GM21526 (cell line): ENCODE data around the gene DENND1A.

Source experiments
- ATAC-seq: cut with Tn5 transposase; IDR thresholded peaks from one replicate; pipeline ENCODE4 v1.9.1; 2021; ENCODE audit warnings: moderate library complexity; ENCODE audit not compliant: unreplicated experiment, low FRiP score

DENND1A gene

DNA sequence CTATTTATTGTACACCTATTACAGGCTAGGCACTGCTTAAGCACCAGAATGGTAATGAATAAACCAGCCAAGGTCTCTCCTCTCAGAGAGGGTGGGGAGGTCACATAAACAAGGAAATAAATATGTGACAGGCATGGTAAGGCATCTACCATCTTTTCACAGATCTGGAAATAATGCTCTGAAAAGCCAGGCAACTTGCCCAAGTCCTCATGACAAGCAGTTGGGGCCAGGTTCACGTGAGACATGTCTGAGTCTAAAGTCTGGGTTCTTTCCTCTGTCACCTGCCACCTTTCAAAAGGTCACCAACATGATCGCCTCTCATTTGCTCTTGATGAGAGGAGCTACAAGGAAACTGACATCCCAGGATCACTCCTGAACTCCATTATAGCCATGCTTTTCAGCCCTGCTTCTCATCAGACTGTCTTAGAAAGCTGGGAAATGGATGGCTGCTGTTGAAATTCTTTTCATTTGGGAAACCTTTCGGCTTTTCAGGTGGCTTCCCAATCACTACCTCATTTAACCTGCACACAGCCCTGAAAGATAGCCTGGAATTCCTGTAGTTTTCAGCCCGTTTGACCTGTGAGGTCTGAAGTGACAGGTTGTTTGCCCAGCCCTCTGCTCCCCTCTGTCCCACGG, 450.8 kb downstream of the DENND1A start:
- no peak for ATAC-seq

DNA sequence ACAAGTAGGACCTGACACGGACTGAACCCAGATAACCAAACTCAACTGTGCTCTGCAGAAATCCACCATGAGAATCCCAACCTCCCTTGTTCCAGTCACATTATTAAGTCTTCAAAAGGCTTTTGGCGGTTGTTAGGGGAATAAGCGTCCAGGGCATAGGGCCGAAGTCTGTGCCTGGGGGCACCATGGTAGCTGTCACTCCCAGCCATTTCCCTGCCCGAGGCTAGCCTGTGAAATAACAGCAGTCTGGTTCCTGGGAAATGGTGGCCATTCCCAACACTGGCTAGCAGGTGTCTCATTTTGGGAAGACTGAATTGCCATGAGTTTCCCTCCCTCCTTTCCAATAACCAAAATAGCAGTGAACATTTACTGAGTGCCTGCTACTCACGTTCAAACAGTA, 451.8 kb downstream of the DENND1A start:
- no peak for ATAC-seq

DNA sequence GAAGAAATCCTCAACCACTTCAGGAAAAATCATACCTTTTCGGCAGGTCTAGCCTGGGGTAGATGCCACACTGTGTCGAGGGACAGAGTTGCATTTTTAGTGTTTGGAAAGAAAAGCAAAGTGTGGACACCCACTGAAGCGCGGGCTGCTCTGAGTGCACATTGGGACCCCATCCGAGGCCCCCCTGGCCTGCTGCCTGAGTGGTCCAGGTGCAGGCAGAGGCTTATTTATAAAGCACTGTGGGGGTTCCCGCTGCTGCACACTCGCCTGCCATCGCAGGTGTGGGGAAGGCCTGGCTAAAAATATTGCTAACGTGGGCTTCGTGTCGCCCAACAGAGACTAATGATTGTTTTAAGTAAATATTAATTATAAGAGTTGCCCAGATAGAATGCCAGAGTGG, 454.5 kb downstream of the DENND1A start:
- no peak for ATAC-seq

DNA sequence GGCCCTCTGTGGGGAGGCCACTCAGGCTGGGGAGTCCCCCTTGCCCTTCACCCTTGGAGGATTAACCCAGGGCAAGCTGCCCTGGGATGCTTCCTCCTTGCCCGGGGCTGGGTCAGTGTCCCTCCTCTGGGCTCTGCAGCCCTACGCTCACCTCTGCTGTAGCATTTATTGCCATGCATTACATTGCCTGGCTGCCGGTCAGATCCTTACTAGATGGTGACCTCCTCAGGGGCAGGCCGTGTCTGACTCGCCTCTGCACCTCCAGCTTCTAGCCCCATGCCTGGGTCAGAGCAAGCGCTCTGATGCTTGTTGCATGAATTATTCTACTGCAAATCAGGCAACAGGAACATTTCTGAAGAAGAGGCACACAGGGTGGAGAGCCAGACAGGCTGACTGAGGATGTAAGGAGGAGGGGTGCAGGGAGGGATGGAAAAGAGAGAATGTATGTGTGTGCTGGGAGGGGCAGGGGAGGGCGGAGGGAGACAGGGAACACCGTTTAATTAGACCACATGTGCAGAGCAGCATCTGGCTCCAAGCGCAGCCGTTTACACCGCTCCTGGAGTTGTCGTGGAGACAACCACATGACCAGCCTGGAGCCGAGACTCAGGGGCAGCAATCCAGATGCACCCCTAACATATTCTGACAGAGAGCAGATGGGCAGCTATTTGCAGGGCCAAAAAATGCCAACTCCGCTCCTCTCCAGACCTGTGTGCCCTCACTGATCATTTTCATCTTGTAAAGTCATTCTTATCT, 456.9 kb downstream of the DENND1A start:
- no peak for ATAC-seq

DNA sequence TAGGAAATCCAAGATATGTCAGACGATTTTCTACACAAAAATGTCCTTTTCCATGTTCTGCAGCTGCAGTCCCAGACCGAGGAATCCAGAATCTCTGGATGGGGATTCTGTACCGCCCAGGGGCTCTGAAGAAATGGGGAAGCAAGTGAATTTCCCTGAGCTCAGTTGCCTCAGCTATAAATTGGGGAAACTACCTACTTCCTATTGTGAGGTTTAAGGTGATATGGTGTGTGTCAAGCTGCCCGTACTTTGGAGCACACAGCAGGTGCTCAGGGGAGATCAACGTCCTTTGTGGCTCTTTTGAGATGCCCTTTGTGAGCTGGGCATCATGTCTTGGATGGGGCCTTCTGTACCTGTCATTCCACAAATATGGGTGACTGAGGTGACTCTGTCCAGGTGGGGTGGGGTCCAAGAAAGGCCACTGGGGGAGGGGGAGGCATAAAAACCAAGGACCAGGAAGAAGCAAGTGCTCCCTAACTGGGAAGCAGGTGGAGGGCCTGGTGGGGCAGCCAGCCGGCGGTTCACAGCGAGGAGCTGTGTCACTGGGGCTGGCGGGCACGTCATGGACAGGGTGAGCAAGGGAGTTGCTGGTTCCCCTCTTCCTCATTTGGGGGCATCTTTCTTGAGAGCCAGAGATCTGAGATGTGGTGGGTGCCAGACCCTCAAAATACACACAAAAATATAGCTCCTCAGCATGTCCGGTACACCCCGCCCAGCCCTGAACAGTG, 457.9 kb downstream of the DENND1A start:
- no peak for ATAC-seq

DNA sequence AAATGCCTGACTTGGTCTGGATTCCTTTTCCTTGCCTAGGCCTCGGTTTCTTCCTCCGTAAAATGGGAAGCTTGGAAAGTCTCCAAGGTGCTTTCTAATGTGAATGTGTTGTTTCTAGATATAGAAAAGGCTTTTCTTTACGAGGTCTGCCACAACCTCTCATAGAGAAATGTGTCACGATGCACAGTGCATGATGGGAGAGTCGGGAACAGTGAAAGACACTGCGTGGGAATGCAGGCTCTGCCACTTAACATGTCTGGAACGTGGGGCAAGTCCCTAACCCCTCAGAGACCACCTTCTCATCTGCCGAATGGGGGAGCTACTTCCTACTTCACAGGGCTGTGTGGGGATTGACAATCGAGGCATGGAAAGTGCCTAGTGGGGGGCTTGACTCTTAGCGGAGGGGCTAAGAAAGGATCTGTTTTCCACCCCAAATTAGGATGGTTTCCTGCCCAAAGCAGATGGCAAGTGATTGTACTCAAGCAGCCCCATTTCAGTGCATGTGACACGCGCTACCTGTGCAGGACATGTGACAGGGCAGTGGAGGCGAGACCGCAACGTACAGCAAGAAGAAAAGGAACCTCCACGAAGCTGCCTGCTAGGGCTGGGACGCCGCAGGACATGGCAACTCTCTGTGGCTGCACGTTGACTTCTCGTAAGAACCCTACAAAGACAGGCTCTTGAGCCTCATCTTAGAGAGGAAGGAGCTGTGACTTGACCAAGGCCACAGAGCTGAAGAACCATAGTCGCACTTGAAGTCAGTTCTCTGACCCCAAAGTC, 458.7 kb downstream of the DENND1A start:
- ATAC-seq = no peak

DNA sequence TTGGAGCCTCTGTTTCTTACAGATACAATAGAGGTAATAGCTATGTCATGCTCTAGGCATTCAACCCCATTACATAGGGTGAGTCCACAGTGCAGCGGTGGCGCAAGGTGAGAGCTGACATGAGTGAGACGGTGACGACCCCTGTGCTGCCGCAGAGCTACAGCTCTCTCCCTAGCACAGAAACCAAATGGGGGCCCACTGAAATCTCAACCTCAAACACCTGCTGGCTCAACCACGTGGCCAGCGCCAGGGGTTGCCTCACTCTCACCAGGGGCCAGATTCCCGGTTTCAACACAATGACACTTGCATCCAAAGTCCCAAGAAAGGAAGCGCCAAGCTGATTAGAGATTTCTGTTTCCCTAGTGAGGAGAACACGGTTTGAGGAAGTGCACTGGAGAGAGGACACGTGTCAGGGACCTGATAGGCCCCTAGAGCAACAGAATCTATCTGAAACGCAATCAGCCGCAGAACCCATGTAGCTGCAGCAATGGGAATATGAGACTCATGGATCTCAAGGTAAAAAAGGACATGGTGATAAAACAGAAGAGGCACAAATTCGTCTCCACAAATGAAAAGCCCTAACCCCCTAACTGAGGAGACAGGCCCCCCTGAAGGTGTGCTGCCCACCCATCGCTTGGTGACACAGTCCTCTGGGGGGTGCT, 459.7 kb downstream of the DENND1A start:
- ATAC-seq = no peak

DNA sequence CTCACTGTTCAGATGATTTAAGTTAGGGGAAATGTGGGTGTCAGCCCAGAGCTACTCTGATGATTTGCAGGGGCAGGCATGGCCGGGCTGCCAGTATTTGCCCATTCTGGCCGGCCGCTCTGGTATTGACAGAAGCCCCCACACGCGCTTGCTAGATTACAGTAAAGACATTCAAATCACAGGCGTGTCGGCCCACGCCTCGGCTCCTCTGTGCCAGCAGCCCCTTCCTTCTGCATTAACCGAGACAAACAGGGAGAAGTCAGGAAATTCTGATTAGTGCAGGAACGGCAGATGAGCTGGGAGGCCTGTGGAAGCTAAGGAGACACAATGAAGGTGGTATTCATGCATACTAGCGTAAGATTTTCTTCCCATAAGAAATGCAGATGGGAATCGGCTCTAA, 460.6 kb downstream of the DENND1A start:
- ATAC-seq = no peak

DNA sequence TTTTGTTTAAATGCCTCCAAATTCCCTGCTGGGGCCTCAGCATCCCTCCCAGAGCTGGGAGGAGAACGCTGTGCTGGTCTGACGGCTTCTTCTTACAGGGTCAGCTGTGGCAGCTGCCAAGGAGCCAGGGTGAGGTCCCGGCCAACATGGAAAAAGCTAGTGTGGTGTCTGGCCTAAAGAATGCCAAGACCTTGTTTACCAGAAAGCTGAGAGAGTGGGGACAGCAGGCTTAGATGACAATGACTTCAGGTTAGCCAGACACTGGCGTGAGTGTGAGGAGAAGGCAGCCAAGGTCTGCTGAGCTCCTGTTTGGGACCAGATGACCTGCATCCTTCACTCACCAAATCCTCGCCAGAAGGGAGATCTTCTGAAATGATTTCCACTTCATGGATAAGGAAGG, 461.4 kb downstream of the DENND1A start:
- ATAC-seq = no peak

DNA sequence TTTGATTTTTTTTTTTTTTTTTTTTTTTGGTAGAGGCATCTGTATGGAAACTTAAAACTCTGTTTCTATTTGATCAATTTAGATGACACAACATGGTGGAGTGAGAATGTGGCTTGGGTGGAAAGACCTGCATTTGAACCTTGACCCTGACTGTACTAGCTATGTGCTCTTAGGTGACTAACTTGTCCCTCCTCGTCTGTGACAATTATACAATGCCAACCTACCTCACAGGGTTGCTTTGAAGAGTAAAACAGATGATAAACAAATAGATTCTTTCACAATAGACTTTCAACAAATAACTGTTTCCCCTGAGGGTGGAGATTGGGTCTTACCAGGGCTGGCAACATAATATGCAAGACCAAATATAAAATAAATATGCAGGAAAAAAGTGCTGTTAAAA, 464.6 kb downstream of the DENND1A start:
- ATAC-seq = no peak

DNA sequence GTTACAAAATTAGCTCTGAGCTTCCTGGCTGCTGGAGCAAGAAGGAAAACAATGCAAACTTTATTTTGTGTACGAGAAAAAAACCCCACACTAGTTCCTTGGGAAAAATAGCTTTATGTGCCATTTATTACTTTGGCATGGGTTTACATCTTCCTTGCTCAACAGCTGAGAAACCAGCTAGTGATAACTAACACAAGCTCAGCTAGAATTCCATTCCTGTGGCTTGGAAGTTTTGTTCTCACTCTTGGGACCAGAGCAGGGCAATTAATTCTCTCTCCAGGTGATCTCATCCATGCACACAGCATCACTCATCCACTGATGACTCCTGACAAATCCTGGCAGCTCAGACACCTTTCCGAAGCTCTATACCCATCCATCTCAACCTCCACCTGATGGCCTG, 469.8 kb downstream of the DENND1A start:
- no peak for ATAC-seq

DNA sequence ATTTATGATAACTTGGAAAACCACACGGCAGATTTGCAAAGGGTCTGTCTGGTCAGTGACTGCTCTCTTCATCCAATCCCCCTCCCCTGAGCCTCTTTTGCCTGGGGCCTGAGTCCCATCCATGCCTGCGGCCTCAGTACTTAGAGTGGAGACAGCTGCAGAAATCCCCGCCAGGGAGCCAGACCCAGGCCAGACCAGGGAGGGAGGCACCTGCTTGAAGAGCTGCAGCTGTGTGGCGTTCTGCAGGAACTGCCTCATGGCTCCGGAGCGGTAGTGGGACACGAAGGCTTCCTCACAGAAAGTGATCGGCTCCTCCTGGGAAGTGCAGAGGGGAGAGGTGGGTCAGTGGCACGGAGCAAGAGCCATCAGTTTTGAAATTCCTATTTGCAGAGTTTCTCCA, 472.3 kb downstream of the DENND1A start:
- no peak for ATAC-seq

DNA sequence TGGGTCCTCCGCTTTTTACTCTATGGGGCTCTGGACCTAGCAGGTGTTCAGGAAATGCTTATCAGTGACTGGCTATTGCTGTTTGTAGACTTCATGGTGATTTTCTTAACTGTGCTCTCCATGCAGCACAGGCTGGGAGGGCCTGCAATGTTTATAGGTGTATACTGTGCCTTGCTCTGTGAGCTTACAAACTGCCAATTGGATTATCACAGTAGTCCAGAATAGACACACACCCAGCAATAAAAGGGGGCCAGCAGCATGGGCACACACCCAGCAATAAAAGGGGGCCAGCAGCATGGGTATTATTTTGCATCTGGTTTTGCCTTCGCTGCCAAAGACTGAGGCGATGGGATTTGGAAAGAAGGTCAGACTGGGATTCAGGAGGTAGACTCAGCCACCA, 473.9 kb downstream of the DENND1A start:
- ATAC-seq = no peak

DNA sequence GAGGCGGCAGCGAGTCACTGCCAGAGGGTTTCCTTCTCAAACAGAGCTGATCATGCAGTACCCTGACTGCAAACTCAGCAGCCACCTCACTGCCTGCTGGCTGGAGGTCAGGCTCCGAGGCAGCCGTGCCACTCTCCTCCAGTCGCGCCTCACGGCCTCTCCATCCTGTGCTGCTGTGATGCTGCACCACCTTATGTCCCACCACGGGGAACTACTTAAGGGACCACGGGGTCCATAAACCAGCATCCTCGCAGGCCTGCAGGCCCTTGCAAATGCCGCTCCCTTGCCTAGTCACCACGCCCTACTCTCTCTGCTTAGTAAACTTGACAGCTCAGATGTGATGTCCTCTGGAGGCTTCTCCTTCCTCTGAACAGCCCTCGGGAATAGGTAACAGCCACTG, 474.7 kb downstream of the DENND1A start:
- ATAC-seq = no peak

DNA sequence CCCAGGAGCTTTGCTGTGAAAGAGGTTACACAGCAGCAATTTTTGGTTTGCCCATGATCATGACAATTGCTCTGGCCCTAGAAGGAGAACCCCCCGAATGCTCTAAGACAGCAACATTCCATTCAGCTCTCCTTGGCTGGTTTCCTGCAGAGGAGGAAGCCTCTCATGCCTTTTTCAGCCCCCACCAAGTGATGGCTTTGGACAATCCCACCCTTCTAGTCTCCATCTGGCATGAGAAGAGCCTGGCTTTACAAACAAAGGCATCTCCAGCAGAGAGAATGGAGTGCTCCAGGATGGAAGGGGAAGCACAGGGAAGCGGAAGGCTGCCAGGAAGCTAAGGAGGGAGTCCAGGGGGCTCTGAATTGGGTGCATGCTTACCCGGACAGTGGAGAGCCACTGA, 475.6 kb downstream of the DENND1A start:
- ATAC-seq = no peak

DNA sequence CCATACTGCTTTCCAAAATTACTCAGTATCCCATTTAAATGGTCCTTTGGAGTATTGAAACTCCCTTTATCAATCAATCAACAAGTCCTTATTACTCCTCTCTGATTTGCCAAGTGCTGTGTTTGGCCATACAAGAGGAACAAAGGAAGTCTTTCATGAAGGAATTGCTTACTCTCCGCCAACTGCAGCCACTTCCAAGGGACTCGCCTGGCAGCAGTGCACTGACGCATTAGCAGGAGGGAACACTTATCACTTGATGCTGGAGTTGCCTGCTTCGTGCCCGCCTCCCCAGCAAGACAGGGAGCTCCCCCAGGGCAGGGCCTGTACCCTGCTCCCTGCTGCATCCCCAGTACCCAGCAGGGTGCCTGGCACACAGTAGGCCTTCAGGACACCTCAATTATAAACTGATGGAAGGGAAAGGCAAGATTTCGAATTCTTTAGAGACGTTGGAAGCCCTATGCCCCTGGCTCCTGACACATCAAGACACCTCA, 476.1 kb downstream of the DENND1A start:
- ATAC-seq = no peak

DNA sequence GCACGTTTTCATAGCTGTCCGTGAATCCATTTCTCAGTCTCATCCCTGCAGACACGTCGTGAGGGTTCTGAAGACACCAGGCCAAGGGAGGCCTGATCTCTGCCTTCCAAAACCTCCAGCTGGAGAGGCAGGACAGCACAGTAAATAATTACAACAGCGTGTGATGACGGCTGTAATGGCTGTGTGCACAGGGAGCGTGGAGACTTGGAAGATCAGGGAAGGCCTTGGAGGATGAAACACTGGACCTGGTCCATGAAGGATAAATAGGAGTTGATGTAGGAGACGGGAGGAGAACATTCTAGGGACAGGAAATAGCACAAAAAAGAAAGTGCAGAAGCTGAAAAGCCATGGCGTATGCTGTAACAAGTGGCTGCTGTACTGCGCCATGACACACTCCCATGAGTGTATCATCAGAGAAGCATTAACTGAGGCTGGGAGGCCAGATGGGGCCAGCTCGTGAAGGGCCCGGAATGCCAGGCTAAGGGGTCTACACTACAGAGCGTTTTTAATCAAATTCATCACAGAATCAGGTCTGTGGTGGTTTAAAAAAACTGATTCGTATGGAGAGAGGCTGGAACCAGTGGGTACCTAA, 476.8 kb downstream of the DENND1A start:
- no peak for ATAC-seq

DNA sequence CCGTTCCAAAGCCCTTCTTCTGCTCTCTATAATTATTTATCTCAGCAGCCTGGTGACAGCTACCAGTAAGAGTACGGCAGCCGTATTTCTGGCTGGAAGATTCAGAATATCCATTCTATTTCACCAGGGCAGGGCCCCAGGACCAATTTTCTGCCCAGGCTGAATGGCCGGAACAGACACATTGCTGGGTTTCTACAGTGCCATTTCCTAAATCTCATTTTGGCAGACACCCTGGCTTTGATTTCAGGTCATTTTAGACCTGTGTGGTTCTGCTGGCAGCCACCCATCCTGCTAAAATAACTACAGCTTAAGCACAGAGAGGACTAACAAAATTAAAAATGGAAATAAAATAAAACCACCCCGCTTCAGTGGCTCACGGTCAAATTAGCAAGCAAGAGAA, 478.9 kb downstream of the DENND1A start:
- no peak for ATAC-seq

DNA sequence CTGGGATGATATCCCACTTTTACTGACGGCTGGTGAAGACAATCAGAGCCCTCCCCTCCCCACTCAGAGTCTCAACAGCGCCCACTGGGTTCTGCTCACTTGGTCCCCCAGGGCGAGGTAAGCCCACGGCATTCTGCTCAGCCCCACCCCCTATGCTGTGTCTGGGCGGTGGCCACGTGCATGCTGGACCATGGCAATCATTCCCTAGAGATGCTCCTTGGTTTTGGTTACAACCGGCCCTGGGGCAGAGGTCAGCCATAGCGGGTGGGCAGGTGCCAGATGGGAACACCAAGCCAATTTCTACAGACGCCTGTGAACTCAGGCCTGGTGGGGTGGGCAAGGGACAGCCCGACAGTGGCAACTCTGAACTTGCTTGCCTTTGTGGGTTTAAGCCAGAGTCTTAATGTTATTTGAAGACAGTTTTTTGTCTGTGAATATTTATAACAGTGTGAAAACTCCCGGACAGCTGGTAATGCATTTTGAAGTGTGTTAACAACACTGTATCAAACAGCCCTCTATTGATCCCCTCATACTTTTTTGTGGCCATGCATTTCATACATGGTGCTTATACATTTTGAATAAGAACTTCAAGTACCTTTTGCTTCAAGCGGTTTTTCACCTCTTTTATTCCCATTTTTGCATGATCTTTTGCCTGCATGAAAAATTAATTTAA, 479.7 kb downstream of the DENND1A start:
- no peak for ATAC-seq
